ENCODE measurements around the gene NTNG1. TPM values are rescaled to one million over a fixed set of nuclear protein-coding genes. Genes with fewer than 3 reads are reported as not detected.
A peak's percentile ranks its signal among the peaks of the same experiment; 100 is the strongest.

Gene NTNG1
- total and polyA plus RNA-seq, 10 of the 15 experiments (the other 5 are each of a cell fraction or from before 2014, with no cell fraction given) = 0.18 to 2.3 (median 1.1) TPM; not detected in 1

- ChIA-PET POLR2A (no interaction called here), CTCF (no interaction called here), SMC1A (ENCODE audit: uncharacterized antibody, unreplicated experiment) (no interaction called here), RAD21 (ENCODE audit: unreplicated experiment) (no interaction called here)
- no peak overlapping the region for H3K9ac ChIP-seq (ENCODE audit: control insufficient read depth, insufficient read depth, low read length)
- no TSS peak for BruUV-seq (replicated peaks)
- H3K4me1 ChIP-seq (ENCODE audit: control insufficient read depth, insufficient read depth, low read length) = no peaks in the 10 kb centered on the region
- FAIRE-seq (no peak), DNase-seq (ENCODE audit: low read depth, low spot score) (no peak), ATAC-seq (no peak)
- H3K27me3 ChIP-seq (replicated peaks in 1 of 2; ENCODE audit: control insufficient read depth in 2 of 2, insufficient read depth in 2 of 2, low read length in 1 of 2) = peaks cover 3 to 6% of the 10 kb centered on the region in 2 experiments; a peak in 3 of 4 replicates
- TF ChIP-seq, protein P1, sequence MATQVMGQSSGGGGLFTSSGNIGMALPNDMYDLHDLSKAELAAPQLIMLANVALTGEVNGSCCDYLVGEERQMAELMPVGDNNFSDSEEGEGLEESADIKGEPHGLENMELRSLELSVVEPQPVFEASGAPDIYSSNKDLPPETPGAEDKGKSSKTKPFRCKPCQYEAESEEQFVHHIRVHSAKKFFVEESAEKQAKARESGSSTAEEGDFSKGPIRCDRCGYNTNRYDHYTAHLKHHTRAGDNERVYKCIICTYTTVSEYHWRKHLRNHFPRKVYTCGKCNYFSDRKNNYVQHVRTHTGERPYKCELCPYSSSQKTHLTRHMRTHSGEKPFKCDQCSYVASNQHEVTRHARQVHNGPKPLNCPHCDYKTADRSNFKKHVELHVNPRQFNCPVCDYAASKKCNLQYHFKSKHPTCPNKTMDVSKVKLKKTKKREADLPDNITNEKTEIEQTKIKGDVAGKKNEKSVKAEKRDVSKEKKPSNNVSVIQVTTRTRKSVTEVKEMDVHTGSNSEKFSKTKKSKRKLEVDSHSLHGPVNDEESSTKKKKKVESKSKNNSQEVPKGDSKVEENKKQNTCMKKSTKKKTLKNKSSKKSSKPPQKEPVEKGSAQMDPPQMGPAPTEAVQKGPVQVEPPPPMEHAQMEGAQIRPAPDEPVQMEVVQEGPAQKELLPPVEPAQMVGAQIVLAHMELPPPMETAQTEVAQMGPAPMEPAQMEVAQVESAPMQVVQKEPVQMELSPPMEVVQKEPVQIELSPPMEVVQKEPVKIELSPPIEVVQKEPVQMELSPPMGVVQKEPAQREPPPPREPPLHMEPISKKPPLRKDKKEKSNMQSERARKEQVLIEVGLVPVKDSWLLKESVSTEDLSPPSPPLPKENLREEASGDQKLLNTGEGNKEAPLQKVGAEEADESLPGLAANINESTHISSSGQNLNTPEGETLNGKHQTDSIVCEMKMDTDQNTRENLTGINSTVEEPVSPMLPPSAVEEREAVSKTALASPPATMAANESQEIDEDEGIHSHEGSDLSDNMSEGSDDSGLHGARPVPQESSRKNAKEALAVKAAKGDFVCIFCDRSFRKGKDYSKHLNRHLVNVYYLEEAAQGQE (IDR thresholded peaks at IDR 0.05; ENCODE audit: low read depth, low read length) = no peak
- TF ChIP-seq BMI1 (IDR thresholded peaks at IDR 0.05; ENCODE audit: borderline replicate concordance) (no peak), NRF1 (conservative IDR thresholded peaks at IDR 0.05; ENCODE audit: low read depth, low read length) (no peak)
- H3K4me2 ChIP-seq (ENCODE audit: control insufficient read depth, insufficient read depth) = no peak overlapping the region
- H3K36me3 ChIP-seq (ENCODE audit: control insufficient read depth in 2 of 2, insufficient read depth in 2 of 2, low read length in 1 of 2) = no peaks in the 10 kb centered on the region
- H4K20me1 ChIP-seq (ENCODE audit: control insufficient read depth, insufficient read depth) = no peaks in the 10 kb centered on the region; the same call in 1 of the 2 replicates
- no peaks in the 10 kb centered on the region for H3K9me3 ChIP-seq (replicated peaks; ENCODE audit: control insufficient read depth, insufficient read depth, low read length)
- in situ Hi-C loops (cut with MboI) = no loop called here
- no peak overlapping the region for H2AFZ ChIP-seq (ENCODE audit: control insufficient read depth, low read depth, low read length)
- no peak overlapping the region for H3K27ac ChIP-seq (ENCODE audit: control insufficient read depth, insufficient read depth)
- intact Hi-C loops (cut with micrococcal nuclease; ENCODE audit: unreplicated experiment) = no loop called here
- no peaks in the 10 kb centered on the region for H3K79me2 ChIP-seq (ENCODE audit: control insufficient read depth, insufficient read depth, low read length)
- no peak overlapping the region for H3K4me3 ChIP-seq
Measured at GRCh38 chr1:107138166-107138565, 2.7 kb upstream of the NTNG1 start.

DNA sequence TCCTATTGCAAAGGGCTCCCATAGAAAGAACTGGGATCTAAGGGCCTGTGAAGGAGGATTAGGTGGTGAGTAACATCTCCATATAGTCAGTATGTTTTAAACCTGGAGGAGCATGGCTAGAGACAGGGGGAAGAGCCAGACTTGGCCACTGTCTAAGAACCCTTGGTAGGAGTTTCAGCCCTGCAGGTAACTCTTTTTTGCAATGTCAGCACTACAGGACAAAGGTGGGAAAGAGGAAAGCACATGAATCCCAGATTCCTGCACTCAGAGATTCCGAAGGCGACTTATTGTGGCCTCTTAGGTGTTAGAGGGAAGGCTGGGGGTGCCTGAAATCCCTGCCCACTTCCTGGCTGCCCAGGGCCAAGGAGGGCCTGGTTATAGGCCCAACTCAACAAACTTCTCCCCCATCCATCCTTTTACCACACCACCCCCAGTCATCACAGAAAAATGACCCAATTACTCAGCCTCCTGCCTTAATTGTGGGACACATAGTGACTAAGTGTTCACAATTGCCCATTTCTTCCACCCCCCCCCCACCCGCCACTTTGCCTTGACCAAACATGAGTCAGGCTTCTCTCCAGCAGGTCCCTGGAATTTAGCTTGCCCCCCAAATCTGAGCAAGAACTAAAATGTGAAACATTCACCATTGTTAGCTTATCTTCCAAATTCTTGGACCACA lies 1.9 kb upstream of the NTNG1 start:
- no peaks in the 10 kb centered on the region; the same call in 1 of the 2 replicates for H4K20me1 ChIP-seq (ENCODE audit: control insufficient read depth, insufficient read depth)
- DNase-seq (ENCODE audit: low read depth, low spot score) = no peak
- intact Hi-C loops (cut with micrococcal nuclease; ENCODE audit: unreplicated experiment) (no loop called here), in situ Hi-C loops (cut with MboI) (no loop called here)
- ATAC-seq = no peak
- ChIA-PET CTCF (no interaction called here), SMC1A (ENCODE audit: uncharacterized antibody, unreplicated experiment) (no interaction called here), RAD21 (ENCODE audit: unreplicated experiment) (no interaction called here), POLR2A (no interaction called here)
- no peak for TF ChIP-seq SIX5 (IDR thresholded peaks at IDR 0.05; ENCODE audit: low read depth, low read length, severe bottlenecking)
- no peak for TF ChIP-seq RBBP5 (conservative IDR thresholded peaks at IDR 0.05)
- TF ChIP-seq MYC (IDR thresholded peaks at IDR 0.05; ENCODE audit: insufficient read depth, insufficient read length, insufficient replicate concordance, low read length, severe bottlenecking) = no peak
- peak; percentile 68 for TF ChIP-seq BCL3 (IDR thresholded peaks at IDR 0.05; ENCODE audit: borderline replicate concordance, insufficient read depth, low read depth, low read length, poor library complexity, severe bottlenecking)
- no peak overlapping the region for H2AFZ ChIP-seq (ENCODE audit: control insufficient read depth, low read depth, low read length)
- WGBS (ENCODE audit: insufficient coverage, insufficient replicate concordance, low lambda C conversion rate, missing lambda C conversion rate) = 49% methylated on average over 3 of the region's 3 CpGs
- H3K9me3 ChIP-seq (replicated peaks; ENCODE audit: control insufficient read depth, insufficient read depth, low read length) = no peaks in the 10 kb centered on the region
- no TSS peak for BruUV-seq (replicated peaks)
- H3K27ac ChIP-seq (ENCODE audit: control insufficient read depth, insufficient read depth) = no peak overlapping the region
- no peaks in the 10 kb centered on the region for H3K4me1 ChIP-seq (ENCODE audit: control insufficient read depth, insufficient read depth, low read length)
- peaks cover 3 to 6% of the 10 kb centered on the region in 2 experiments; a peak in 3 of 4 replicates for H3K27me3 ChIP-seq (replicated peaks in 1 of 2; ENCODE audit: control insufficient read depth in 2 of 2, insufficient read depth in 2 of 2, low read length in 1 of 2)
- no peak overlapping the region for H3K4me2 ChIP-seq (ENCODE audit: control insufficient read depth, insufficient read depth)
- no peak overlapping the region for H3K4me3 ChIP-seq
- H3K79me2 ChIP-seq (ENCODE audit: control insufficient read depth, insufficient read depth, low read length) = no peaks in the 10 kb centered on the region
- H3K9ac ChIP-seq (ENCODE audit: control insufficient read depth, insufficient read depth, low read length) = no peak overlapping the region
- H3K36me3 ChIP-seq (ENCODE audit: control insufficient read depth in 2 of 2, insufficient read depth in 2 of 2, low read length in 1 of 2) = no peaks in the 10 kb centered on the region
- FAIRE-seq = no peak
